ENCODE results near the gene R3HDM4. TPM values are rescaled to one million over a fixed set of nuclear protein-coding genes. Genes with fewer than 3 reads are reported as not detected.
"Not testable (repeated sequence)": the region's sequence is repeated elsewhere in the genome, so short reads cannot be mapped to it uniquely, and the experiment has no call there.

Gene R3HDM4
- total RNA-seq, 1 donor from 2014 or later = 29.4 TPM

DNA sequence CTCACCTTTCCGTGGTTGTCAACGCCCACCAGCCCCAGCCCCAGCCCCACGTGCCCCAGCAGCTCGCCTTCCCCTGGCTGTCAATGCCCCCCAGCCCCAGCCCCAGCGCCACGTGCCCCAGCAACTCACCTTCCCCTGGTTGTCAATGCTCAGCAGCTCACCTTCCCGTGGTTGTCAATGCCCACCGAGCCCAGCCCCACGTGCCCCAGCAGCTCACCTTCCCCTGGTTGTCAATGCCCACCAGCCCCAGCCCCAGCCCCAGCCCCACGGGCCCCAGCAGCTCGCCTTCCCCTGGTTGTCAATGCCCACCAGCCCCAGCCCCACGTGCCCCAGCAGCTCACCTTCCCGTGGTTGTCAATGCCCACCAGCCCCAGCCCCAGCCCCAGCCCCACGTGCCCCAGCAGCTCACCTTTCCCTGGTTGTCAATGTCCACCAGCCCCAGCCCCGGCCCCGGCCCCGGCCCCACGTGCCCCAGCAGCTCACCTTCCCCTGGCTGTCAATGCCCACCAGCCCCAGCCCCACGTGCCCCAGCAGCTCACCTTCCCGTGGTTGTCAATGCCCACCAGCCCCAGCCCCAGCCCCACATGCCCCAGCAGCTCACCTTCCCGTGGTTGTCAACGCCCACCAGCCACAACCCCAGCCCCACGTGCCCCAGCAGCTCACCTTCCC is 34.9 kb downstream of the R3HDM4 start:
- not testable (repeated sequence) for DNase-seq (ENCODE audit: low read depth in 2 of 2)

DNA sequence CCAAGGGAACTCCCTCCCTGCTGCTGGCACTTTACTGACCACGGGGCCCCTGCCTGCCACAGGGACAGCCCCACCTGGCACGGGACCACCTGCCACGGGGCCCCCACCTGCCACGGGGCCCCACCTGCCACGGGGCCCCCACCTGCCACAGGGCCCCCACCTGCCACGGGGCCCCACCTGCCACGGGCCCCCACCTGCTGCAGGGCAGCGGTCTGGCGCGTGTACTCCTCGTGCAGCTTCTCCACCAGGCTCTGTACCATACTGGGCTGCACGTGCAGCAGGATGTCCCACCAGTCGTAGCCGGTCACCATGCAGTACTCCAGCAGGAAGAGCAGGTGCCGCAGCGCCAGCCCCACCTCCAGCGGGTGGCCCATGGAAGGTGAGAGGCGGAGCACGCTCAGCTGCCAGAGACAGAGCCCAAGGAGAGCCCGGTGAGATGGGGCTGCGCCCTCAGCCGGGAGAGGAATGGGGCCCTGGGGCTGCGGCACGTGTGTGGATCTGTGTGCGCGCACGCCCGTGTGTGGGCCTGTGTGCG is 36.2 kb downstream of the R3HDM4 start:
- no peak for DNase-seq (ENCODE audit: low read depth in 2 of 2)

DNA sequence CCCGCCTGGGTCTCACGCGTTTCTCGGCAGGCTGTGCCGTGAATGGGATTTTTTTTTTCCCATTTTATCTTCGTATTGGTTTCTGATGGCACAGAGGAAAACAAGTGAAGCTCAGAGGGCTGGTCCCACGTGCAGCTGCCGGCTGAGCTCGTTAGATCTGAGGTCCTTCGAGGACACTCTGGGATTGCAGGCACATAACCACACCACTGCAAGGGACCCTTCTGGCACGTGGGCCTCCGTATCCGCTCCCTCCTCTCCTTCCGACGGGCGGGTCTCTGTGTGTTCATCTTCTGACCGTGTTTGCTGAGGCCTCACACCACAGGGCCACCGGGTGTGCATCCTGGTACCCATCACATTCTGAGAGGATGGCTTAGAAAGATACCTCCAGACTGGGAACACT is 36.9 kb downstream of the R3HDM4 start:
- DNase-seq (ENCODE audit: low read depth in 2 of 2) = no peak

DNA sequence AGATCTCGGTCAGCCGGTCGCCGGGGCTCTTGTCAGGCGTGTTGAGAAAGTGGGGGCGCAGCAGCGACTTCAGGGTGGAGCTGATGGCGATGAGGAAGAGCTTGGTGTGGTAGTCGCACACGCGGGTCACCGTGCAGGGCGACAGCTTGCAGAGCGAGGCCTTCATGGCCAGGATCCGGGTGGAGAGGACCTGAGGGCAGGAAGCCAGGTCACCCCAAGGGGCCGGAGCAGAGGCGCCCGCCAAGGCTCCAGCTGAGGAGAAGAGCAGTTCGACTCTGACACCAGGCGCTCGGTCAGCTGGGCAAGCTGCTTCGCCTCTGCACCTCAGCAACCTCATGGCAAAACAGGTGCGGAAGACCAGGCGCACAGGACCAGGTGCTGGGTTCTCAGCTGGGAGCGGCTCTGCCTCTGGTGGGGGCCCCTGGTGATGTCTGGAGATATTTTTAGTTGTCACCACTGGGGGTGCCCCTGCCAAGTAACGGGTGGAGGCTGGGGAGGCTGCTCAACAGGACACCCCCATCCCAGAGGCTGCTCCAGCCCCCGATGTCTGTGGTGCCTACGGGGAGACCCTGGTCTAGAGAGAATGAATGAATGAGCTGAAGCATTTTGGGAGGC is 37.6 kb downstream of the R3HDM4 start:
- DNase-seq (ENCODE audit: low read depth in 2 of 2) = no peak

DNA sequence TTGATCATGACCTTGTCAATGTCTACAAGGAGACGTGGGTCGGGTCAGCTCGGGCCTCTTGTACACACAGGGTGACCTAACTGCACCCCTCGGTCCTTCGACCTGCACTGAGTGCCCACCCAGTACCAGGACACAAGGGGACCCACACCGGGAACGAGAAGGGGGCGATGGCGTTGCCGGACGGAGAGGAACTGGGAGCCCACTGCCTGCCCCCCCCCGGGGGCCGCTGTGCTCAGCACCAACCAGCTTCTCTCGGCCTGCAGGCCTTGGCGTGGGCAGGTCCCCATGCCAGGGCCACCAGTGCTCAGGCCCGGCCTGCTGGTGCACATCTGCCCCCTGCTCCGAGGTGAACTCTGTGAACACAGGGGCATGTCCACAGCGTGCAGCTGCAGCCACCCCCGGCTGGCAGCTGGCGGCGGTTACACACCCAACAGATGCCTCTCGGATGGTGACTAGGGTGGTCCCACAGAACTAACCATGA is 39.4 kb downstream of the R3HDM4 start:
- no peak for DNase-seq (ENCODE audit: low read depth in 2 of 2)

DNA sequence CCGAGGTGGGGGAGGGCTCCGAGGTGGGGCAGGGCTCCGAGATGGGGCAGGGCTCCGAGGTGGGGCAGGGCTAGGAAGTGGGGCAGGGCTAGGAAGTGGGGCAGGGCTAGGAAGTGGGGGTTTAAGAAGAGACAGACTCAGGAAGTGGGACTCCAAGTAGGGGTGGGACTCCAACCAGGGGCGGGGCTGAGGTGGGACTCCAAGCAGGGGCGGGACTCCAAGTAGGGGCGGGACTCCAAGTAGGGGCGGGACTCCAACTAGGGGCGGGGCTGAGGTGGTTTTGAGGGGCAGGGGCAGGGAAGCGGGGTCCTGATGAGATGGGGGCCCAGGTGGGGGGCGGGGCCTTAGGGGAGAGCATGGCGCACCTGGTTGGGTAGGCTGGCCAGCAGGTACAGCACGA is 39.9 kb downstream of the R3HDM4 start:
- DNase-seq (ENCODE audit: low read depth in 2 of 2) = peak in 1 of 2 donors; percentile 41

DNA sequence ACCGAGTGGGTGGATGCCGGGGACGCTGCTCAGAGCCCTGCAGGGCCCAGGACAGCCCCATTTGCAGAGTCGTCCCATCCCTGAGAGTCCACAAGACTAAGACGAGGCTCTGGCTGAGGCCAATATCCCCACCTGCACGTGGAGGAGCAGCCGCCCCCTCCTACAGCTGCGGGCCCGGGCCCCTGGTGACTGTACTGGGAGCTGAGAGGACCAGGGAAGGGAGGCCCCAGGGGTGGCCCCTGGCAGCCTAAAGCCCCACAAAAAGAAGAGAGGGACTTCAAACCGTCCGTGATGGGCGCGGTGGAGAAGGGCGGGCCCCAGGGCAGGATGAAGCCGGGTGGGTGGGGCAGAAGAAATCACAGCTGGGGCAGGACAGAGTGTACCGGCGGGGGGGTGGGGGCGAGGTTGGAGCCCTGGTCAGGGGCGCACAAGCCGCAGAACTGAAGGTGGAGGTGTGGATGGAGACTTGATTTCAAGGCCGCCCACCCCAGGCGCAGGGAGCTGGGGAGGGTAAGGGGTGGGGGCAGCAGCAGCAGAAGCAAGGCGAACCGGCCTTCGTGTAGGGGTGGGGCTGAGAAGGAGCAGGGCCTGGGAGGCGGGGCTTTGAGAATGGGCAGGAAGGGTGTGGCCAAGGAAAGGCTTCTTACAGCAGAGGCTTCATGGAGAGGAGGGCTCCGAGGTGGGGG is 40.6 kb downstream of the R3HDM4 start:
- peak in 1 of 2 donors; percentile 37 for DNase-seq (ENCODE audit: low read depth in 2 of 2)

DNA sequence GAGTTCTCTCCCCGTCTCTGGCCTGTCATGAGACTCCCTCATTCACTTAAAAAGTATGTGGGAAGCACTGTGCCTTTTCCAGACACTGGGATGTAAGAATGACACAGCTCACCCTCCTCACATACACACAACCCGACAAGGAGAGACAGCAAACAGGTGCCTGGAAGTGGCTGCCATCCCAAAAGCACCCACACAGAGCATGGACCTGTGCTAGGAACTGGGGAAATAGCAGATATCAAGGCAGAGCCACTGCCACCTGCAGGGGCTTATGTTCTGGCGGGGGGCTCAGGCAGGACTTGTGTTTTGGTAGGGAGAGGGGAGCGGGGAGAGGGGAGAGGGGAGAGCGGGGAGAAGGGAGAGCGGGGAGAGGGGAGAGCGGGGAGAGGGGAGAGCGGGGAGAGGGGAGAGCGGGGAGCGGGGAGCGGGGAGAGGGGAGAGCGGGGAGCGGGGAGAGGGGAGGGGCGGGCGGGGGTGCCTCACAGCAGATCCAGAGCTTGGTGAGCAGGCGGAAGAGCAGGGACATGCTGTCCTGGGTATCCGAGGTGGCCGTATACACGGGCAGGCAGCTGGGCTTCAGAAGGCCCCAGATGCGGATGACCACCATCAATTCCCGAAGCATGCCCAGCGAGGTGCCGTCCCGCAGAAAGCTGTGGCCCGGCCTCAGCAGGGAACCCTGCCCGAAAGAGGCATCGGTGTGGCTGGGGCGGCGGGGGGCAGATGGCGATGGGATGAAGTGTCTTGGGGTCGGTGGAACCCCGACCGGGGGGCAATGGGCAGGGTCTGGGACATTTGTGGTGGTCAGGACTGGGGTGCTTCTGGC is 41.4 kb downstream of the R3HDM4 start:
- no peak for DNase-seq (ENCODE audit: low read depth in 2 of 2)

DNA sequence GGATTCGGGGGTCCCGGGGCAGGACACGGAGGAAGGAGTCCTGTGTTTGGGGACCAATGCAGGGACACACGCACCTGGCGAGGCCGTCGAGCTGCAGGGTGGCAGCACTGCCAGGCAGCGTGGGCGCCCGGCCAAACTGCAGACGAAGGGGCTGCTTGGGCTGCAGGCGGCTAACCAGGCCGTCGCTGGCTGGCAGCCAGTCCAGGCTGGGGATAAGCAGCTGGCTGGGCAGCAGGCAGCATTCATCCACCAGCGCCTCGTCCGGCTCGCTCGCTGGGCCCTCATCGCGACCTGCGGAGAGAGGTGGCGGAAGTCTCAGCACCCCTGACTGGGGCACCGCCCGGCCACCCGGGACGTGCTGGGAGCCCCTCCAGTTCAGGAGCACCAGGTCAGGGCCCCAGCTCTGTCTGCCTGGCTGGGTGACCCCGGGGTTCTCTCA is 42.0 kb downstream of the R3HDM4 start:
- DNase-seq (ENCODE audit: low read depth in 2 of 2) = no peak

DNA sequence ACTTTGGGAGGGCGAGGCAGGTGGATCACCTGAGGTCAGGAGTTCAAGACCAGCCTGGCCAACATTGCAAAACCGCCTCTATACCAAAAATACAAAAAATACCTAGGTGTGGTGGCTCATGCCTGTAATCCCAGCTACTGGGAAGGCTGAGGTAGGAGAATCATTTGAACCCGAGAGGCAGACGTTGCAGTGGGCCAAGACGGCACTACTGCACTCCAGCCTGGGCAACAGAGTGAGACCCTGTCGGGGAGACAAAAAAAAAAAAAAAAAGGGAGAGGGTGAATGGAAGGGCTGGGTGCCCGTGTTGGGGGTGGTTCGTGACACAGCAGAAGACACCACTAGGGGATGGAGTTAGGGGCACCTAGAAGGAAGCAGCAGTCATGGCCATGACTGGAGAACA is 42.7 kb downstream of the R3HDM4 start:
- DNase-seq (ENCODE audit: low read depth in 2 of 2) = no peak

DNA sequence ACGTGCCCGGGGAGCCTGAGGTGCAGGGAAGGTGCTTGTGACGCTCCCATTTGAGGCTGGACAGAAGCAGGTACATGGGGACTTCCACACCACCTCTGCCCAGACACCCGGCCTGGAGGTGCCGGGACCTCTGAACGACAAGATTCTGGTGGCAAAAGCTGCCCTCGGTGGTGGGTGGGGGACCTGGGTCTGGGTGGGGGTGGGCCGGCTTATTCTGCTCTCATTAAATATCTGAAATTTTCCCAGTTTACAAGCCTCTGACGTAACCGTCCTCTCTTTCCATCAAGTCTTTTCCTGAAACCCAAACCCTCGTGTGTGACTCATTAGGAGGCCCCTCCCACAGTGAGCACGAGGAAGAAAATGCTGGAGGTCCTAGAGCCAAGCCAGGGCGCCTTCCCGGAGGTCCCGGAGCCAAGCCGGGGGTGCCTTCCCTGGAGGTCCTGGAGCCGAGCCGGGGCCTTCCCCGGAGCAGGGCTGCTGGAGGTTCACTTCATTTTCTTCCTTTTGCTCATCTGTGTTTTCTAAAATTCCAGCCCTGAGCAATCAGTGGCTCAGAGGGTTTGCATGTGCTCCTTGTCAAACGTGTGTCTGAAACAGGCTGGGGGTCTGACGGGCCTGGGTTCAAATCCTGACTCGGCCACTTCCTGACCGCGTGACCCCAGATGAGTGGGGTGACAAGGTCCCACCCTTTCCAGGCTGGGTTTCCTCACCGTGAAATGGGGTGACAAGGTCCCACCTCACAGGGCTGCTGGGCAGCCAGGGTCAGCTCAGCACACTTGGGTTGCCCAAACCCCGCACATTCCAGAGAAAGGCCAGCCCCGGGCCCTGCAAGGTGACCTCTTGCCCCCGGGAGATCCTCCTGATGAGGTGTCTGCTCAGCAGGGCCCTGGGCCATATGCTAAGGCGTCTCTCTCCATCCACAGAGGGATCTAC is 43.5 kb downstream of the R3HDM4 start:
- DNase-seq (ENCODE audit: low read depth in 2 of 2) = peak; percentile 67 to 91

DNA sequence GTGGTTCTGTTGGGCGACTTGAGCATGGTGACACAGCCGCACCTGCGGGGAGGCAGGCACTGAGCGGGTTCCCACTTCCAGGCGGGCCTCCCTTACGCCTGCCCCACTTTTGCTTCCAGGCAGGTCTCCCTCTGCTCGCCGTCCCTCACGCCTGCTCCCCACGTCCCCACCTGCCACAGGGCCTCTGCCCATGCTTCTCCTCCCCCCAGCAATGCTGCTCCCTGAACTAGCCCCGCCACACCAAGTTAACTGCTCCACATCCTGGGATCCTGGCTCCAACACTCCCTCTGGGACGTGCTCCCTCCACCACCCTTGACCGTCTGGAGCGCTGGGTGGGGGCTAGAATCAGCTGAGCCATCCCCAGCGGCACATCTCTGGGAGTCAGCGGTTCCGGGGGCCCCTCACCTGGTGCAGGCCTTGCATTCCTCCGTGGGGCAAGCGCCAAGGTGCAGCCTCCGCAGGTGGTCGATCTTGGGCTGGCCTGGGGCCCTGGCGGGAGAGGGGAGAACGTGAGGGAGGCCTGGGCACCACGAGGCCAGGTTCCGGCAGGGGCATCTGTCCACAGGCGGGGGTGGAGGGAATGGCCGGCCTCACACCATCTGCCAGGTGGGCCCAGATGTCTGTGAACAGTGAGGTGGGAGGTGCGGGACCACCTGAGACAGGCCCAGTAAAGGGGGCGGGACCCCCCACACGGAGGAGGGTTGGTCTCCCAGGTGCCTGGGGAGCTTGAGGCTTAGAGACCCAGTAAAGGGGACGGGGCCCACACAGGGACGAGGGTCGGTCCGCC is 44.4 kb downstream of the R3HDM4 start:
- DNase-seq (ENCODE audit: low read depth in 2 of 2) = no peak

DNA sequence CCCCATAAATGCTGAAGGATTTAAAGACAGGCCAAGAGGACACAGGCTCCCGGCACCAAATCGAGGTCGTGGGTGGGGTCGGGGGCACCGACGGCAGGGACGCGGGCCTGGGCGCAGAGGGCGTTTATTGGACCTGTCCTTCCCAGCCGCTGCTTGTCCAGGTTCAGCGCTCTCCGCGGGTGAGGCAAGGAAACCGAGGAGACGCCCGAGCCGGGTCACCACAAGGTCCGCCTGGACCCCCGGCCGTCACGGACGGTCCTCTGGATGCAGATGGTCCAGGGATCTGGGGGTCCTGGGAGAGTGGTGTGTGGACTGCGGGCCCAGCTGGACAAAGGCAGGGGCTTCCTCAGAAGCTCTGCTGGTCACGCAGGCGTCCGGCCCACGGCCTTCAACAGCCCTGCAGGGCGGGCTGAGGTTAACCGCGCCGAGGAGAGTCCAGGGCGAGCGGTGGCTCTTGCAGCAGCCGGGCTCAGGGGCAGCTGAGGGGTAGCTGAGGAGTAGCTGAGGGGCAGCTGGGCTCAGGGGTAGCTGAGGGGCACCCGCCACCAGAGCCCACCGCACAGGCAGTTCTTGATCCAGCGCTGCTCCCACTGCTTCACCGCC is 45.1 kb downstream of the R3HDM4 start:
- DNase-seq (ENCODE audit: low read depth in 2 of 2) = no peak

DNA sequence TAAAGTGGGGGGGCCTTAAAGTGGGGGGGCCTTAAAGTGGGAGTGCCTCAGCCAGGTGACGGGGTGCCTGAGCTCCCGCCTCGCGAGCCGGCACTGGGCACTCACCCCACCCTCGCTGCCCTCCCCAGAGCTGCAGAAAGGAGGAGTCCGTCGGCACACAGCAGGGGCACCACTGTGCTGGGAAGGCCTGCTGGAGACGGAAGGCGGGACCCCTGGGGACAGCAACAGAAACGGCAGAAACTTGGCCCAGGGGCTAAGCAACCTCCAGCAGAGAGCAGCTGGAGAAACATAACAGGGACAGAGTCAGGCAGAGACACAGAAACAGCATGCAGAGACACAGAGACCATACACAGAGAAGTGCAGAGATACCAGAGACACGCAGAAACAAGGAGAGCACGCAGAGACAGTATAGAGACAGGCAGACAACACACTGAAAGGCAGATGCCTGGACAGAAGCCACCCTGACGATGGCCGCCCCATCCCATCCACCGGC is 45.7 kb downstream of the R3HDM4 start:
- no peak for DNase-seq (ENCODE audit: low read depth in 2 of 2)

DNA sequence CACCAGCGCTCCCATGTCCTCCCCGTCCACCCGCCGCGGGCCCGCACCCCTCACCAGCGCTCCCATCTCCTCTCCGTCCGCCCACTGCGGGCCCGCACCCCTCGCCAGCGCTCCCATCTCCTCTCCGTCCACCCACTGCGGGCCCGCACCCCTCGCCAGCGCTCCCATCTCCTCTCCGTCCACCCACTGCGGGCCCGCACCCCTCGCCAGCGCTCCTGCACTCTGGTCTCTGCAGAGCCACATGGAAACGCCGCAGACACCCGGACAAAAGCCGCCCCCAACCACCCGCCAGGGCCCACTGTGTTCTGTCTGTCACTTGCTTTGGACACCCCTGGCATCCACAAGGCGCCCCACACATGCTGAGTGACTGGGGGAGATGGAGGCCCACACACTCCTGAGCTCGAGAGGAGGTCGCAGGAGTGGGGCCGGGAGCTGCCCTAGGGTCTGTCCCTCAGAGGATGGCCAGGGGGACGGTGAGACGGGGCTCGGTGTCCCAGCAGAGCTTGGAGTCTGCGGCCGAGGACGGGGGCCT is 46.2 kb downstream of the R3HDM4 start:
- no peak for DNase-seq (ENCODE audit: low read depth in 2 of 2)

DNA sequence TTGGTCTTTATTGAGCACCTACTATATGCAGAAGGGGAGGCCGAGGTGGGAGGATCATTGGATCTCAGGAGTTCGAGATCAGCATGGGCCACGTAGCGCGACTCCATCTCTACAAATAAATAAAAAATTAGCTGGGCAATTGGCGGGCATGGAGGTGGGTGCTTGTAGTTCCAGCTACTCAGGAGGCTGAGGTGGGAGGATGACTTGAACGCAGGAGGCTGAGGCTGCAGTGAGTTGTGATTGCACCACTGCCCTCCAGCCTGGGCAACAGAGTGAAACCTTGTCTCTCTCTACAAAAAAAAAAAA is 49.8 kb downstream of the R3HDM4 start:
- no peak for DNase-seq (ENCODE audit: low read depth in 2 of 2)

DNA sequence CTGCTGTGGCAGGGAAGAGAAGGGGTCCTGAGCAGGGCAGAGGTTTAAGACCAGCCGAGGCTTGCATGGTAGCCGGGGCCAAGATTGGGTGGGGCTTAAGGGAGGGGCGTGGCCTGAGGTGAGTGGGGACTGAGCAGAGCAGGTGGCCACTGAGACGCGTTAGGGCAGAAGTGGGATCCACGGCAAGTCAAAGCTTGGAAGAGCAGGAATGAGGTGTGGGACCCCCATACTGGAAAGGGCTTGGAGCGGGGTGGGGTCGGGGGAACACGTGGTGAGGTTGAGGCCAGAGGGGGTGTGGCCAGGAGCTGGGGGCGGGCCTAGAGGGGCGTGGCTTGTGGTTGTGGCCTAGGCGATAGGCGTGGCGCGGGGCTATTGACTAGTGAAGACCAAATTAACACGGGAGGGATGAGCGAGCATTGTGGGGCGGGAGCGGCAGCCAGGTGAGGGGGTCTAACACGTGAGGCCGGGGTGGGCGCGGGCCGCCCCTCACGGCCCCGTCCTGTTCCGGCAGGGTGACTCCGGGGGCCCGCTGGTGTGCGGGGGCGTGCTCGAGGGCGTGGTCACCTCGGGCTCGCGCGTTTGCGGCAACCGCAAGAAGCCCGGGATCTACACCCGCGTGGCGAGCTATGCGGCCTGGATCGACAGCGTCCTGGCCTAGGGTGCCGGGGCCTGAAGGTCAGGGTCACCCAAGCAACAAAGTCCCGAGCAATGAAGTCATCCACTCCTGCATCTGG is 50.3 kb downstream of the R3HDM4 start:
- peak; percentile 20 to 62 for DNase-seq (ENCODE audit: low read depth in 2 of 2)

Measured in dermis microvascular lymphatic vessel endothelial cell (primary cell).